HG03039 (cell line): Measurements from ENCODE around the gene ADPRS.
A peak's percentile ranks its signal among the peaks of the same experiment; 100 is the strongest.

Experiments
- ATAC-seq: cut with Tn5 transposase; IDR thresholded peaks from one replicate; pipeline ENCODE4 v1.9.1; 2021; ENCODE audit warnings: mild to moderate bottlenecking, moderate library complexity; ENCODE audit not compliant: unreplicated experiment

Gene ADPRS

GRCh38 chr1:36088577-36089392 is at the start of gene ADPRS:
TSS of gene ADPRS (plus strand) at chr1:36088892. CDS start at chr1:36088905, 13 bp downstream.
- ATAC-seq: peak; percentile 68

GRCh38 chr1:36040238-36040637 is 48.5 kb upstream of the ADPRS start:
- no peak for ATAC-seq

DNA sequence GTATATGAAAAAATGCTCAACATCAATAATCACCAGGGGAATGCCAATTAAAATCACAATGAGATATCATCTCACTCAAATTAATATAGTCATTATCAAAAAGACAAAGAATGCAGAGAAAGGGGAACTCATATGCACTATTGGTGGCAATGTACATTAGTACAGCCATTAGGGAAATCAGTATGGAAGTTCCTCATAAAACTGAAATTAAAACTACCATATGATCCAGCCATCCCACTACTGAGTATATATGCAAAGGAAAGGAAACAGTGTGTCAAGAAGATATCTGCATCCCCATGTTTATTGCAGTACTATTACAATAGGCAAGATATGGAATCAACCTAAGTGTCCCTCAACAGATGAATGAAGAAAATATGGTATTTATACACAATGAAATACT is 36.9 kb upstream of the ADPRS start:
- no peak for ATAC-seq

DNA sequence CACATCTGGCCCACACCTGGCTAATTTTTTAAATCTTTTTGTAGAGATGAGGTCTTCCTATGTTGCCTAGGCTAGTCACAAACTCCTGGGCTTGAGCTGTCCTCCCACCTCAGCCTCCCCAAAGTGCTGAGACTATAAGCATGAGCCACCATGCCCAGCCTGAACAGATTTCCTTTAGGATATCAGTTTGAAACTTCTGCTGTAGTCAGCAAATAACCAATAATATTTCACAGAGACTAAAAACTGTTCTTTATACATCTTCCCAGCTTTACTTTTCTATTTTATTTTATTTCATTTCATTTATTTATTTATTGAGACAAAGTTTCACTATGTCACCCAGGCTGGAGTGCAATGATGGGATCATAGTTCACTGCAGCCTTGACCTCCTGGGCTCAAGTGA is 34.7 kb upstream of the ADPRS start:
- no peak for ATAC-seq

DNA sequence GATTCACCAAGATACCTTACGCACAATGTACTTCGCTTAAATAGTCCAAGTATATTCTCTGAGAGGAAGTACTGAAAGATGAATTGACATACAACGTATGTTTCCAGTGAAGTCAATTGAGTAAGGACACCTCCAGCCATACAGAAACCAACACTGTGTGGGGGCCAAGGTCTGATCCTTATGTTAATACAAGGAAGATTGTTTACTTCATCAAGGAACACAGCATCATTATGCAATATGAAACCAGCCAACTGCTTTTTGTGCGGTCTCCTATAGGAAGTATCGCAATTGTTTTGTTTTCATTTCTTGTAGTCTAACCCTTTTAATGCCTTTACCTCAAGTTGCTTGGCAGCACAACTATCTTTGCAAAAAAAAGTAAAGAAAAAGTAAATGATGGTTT is 33.0 kb upstream of the ADPRS start:
- no peak for ATAC-seq

DNA sequence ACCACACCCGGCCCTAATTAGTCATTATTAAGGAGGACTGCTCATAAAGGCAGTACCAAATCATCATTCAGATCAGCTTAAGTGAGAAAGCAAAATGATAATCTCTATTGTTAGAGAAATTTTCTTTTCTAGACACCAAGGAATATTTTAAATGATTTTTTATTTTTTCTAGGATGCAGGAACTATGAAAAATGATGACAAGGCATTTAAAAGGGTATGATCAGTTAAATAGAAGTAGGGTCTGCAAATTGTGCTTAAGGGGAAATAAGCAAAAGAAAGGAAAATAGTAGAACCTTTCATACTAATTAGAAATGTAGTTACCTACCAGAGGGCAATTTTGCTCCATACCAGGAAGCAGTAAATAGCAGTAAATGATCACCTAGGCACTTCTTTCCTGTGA is 26.4 kb upstream of the ADPRS start:
- no peak for ATAC-seq

DNA sequence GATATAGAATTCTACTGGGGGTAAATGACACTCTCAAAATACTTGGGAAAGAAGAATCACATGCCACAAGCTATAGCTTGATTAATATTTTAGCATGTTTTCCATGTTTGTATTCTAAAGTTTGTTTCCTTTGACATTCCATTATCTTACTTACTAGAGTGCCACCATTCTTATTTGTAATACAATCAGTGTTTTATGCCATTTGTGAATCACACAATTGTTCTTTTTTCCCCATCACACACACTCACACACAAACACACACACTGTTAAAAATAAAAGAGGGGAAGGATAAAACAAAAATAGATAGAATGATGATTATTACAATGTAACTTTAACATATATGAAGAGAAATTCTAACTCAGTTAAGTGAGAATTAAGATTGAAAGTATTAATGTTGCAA is 20.8 kb upstream of the ADPRS start:
- no peak for ATAC-seq

DNA sequence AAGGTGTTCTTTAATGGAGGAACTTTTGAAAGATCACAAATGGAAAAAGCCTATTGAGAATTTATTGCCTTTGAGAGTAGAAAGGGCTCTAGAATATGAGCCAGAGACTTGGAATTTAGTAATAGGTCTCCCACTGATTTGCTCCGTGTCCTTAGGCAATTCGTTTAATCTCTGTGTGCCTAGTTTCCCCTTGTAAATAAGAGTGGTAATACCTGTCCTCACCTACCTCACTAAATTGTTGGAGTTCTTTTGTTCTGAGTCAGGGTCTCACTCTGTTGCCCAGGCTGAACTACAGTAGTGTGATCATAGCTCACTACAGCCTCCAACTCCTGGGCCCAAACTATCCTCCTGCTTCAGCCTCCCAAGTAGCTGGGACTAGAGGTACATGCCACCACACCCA is 19.8 kb upstream of the ADPRS start:
- no peak for ATAC-seq

DNA sequence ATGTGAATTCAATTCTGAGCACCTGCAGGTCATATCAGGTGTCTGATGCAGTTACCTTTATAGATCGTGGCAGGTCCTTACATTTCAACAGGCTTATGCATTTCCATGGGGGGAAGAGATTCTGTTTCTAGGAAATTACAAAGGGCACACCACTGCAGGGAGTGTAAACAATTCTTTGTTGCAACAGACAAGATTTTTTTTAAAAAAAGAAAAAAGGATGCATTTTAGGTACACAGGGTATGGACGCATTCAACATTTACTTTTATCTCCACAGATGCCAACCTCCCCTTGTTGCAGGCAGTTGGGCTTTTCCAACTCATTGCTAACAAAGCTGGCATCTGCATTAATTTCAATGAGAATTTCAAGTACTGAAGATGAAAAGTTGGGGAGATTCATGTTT is 18.3 kb upstream of the ADPRS start:
- no peak for ATAC-seq

DNA sequence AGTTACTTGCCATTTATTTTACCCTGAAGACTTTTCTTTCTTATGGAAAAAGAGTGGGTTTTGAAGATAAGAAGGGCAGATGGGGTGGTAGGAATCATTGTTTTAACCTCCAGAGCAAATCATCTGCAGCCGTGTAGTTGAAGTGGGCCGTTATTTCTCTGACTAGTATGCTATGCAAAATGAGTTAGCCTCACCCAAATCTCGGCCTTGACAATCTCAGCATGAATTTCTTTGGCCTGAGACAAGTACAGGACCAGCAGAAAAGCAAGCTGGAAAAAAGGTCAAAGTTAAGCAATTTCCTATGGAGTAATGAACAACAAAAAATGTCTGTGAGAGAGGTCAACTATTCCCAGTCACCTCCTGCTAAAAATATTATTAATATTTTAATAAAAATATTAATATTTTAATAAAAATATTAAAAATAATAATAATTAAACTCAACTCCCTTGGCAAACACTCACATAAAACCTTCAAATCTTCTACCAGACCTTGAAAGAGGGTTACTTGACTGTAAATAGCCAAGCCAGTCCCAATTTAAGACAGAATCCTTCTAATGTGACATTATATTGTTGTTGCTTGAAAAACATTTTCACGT is 11.6 kb upstream of the ADPRS start:
- no peak for ATAC-seq

GRCh38 chr1:36080236-36080635 is 8.5 kb upstream of the ADPRS start:
- ATAC-seq: no peak

- ATAC-seq: no peak
These were observed 7.9 kb upstream of the ADPRS start for GRCh38 chr1:36080801-36081200.

GRCh38 chr1:36081926-36082485 is 6.7 kb upstream of the ADPRS start:
- no peak for ATAC-seq

GRCh38 chr1:36083219-36083618 is 5.5 kb upstream of the ADPRS start:
- no peak for ATAC-seq

GRCh38 chr1:36083635-36084496 is 4.8 kb upstream of the ADPRS start, which contains the start of gene TEKT2:
TSS of gene TEKT2 (plus strand) at chr1:36084094. CDS start at chr1:36084922, 828 bp downstream.
- no peak for ATAC-seq

DNA sequence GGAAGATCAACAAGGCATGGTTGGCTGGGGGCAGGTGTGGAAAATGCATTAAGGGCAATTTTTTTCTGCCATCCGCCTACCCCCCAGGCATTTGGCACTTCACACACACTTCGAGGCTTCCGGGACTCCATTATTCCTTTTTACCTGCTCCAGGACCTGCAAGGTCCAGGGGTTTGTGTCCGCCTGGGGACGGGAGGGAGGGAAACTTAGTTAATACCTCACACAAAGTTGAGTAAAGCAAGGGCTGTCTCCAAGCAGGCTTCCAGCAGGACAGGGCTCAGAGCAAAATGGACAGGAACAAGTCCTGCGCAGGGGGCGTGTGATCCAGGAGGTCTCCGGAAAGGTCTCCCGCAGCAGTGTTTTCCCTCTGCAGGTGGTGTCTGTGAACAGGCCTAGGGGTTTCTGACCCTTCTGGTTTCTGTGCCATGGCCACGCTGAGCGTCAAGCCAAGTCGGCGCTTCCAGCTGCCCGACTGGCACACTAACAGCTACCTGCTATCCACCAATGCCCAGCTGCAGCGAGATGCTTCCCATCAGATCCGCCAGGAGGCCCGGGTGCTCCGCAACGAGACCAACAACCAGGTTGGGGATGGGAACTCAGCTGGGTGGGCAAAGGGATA is 4.1 kb upstream of the ADPRS start:
- no peak for ATAC-seq

GRCh38 chr1:36085126-36085525 is 3.6 kb upstream of the ADPRS start:
- ATAC-seq: no peak

GRCh38 chr1:36085686-36086526 is 2.8 kb upstream of the ADPRS start:
- no peak for ATAC-seq

DNA sequence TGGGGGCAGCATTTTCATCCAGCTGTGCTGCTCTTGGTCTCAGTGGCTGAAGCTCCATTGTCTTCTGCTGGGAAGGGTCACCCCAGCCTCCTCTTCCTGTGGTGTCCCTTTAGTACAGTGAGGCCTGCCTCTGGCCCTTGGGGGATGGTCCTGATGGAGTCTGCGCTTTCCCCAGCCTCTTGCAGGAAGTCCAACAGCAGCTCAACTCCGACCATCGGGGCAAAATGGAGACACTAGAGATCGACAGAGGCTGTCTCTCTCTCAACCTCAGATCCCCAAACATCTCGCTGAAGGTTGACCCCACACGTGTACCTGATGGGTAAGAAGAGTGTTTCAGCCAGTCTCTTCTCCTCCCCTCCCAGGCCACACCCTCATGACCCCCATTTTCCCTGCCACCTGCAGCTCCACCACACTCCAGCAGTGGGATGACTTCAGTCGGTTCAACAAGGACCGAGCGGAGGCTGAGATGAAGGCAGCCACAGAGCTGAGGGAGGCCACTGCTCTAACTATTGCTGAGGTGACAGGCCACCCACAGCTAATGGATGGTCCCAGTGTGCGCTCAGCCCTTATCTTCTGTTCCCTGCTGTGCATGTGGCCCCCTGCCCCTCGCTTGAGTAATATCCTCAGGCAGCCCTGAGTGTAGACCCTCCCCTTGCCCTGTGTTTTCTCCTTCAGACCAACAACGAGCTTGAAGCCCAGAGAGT is 2.0 kb upstream of the ADPRS start:
- no peak for ATAC-seq
